CD8-positive, alpha-beta memory T cell (primary cell): ENCODE results near the gene NEDD4L. TPM values are rescaled to one million over a fixed set of nuclear protein-coding genes. Genes with fewer than 3 reads are reported as not detected.
A peak's percentile ranks its signal among the peaks of the same experiment; 100 is the strongest.

Experiments used
- CTCF ChIA-PET: fragments of 350-600 bp; sonication (Branson Sonifier 250); formaldehyde crosslinking; loops from one replicate; lab custom pipeline; 2021; ENCODE audit warnings: antibody characterized with exemption; lab: Charles Lee
- POLR2A ChIA-PET: fragments of 350-600 bp; sonication (Branson Sonifier 250); formaldehyde crosslinking; loops from one replicate; lab custom pipeline; 2021; ENCODE audit warnings: antibody characterized with exemption; lab: Charles Lee
- DNase-seq, 5 donors: peaks; one replicate each; pipeline versions ENCODE4 v3.0.0 to v3.0.0-alpha.2; 2020 to 2022; ENCODE audit warnings: mixed read lengths in 1 of 5
- H3K27ac ChIP-seq: one replicate; pipeline ENCODE4 v1.7.0; 2013; ENCODE audit warnings: low read depth, mild to moderate bottlenecking, low read length, moderate library complexity
- H3K27me3 ChIP-seq: 2 replicates; pipeline ENCODE4 v1.7.0; 2013; ENCODE audit warnings: low read length, mild to moderate bottlenecking; ENCODE audit not compliant: insufficient read depth, poor library complexity, severe bottlenecking
- H3K36me3 ChIP-seq: 2 replicates; pipeline ENCODE4 v1.7.0; 2013; ENCODE audit warnings: mild to moderate bottlenecking, low read length, moderate library complexity; ENCODE audit not compliant: insufficient read depth
- H3K4me1 ChIP-seq: 2 replicates; pipeline ENCODE4 v1.7.0; 2013; ENCODE audit warnings: mild to moderate bottlenecking, low read length, moderate library complexity; ENCODE audit not compliant: insufficient read depth
- H3K4me3 ChIP-seq: 2 replicates; pipeline ENCODE4 v1.7.0; 2013; ENCODE audit warnings: mild to moderate bottlenecking, low read length
- H3K9me3 ChIP-seq: 2 replicates; pipeline ENCODE4 v1.7.0; 2013; ENCODE audit warnings: mild to moderate bottlenecking, low read length
- H3K27ac Mint-ChIP-seq, 8 donors: one replicate each; pipeline ENCODE4 v1.8.0; 2020 to 2021; ENCODE audit warnings: mixed read lengths in 8 of 8, mild to moderate bottlenecking in 6 of 8, inconsistent platforms in 3 of 8, moderate library complexity in 3 of 8
- H3K27me3 Mint-ChIP-seq, 2 donors: one replicate each; pipeline ENCODE4 v1.8.0; 2020 to 2021; ENCODE audit warnings: mixed read lengths in 2 of 2, mild to moderate bottlenecking in 1 of 2, moderate library complexity in 1 of 2
- H3K36me3 Mint-ChIP-seq, 3 donors: one replicate each; pipeline ENCODE4 v1.8.0; 2020 to 2021; ENCODE audit warnings: mixed read lengths in 3 of 3, inconsistent platforms in 1 of 3, mild to moderate bottlenecking in 1 of 3
- H3K4me1 Mint-ChIP-seq, 3 donors: one replicate each; pipeline ENCODE4 v1.8.0; 2020 to 2021; ENCODE audit warnings: mixed read lengths in 3 of 3, inconsistent platforms in 1 of 3, mild to moderate bottlenecking in 1 of 3
- H3K4me3 Mint-ChIP-seq, 7 donors: one replicate each; pipeline ENCODE4 v1.8.0; 2020 to 2021; ENCODE audit warnings: mixed read lengths in 7 of 7, mild to moderate bottlenecking in 6 of 7, moderate library complexity in 4 of 7, inconsistent platforms in 2 of 7
- H3K9me3 Mint-ChIP-seq, 5 donors: one replicate each; pipeline ENCODE4 v1.8.0; 2020 to 2022; ENCODE audit warnings: mixed read lengths in 5 of 5, mild to moderate bottlenecking in 3 of 5, moderate library complexity in 2 of 5, inconsistent platforms in 1 of 5
- polyA plus RNA-seq: library from polyadenylated mRNA; unstranded; fragments of 300-500 nt; fragmentation: Illumina TruSeq; gene quantifications from one replicate; pipeline ENCODE4 v1.2.3, GENCODE V29; 2021
- total RNA-seq, 2 experiments: library from RNA; stranded (reverse); gene quantifications; one replicate each; pipeline ENCODE4 v1.2.3, GENCODE V29; 2021

The NEDD4L gene
- total and polyA plus RNA-seq, 3 experiments from 2014 or later: 1.4 to 4.1 (median 3.0) TPM

GRCh38 chr18:58146099-58146498, 102.1 kb downstream of the NEDD4L start:
- no peaks in the 10 kb centered on the region for H3K9me3 Mint-ChIP-seq
- no peaks in the 10 kb centered on the region for H3K36me3 ChIP-seq
- H3K9me3 ChIP-seq: no peaks in the 10 kb centered on the region
- no peak overlapping the region for H3K27ac ChIP-seq
- ChIA-PET CTCF (no interaction called here), POLR2A (no interaction called here)
- H3K4me1 ChIP-seq: no peaks in the 10 kb centered on the region
- no peak overlapping the region for H3K4me3 ChIP-seq
- no peak overlapping the region for H3K4me3 Mint-ChIP-seq
- H3K27ac Mint-ChIP-seq: no peak overlapping the region
- no peak for DNase-seq
- peaks cover 0 to 13% (median 0%) of the 10 kb centered on the region in 3 donors for H3K36me3 Mint-ChIP-seq
- H3K4me1 Mint-ChIP-seq: no peaks in the 10 kb centered on the region
- H3K27me3 Mint-ChIP-seq: peaks cover 12 to 30% of the 10 kb centered on the region in 2 donors
- no peaks in the 10 kb centered on the region for H3K27me3 ChIP-seq

GRCh38 chr18:58148954-58149471, 105.0 kb downstream of the NEDD4L start:
- Histone ChIP-seq H3K27ac (no peak overlapping the region), H3K4me3 (no peak overlapping the region), H3K36me3 (no peaks in the 10 kb centered on the region), H3K4me1 (no peaks in the 10 kb centered on the region), H3K9me3 (no peaks in the 10 kb centered on the region), H3K27me3 (no peaks in the 10 kb centered on the region)
- Mint-ChIP-seq H3K4me3 (no peak overlapping the region), H3K27me3 (peaks cover 8 to 29% of the 10 kb centered on the region in 2 donors), H3K9me3 (peaks cover 0 to 2% (median 0%) of the 10 kb centered on the region in 5 donors), H3K4me1 (no peaks in the 10 kb centered on the region), H3K36me3 (peaks cover 0 to 13% (median 0%) of the 10 kb centered on the region in 3 donors), H3K27ac (no peak overlapping the region)
- POLR2A ChIA-PET: no interaction called here
- DNase-seq: no peak
- CTCF ChIA-PET: no interaction called here

DNA sequence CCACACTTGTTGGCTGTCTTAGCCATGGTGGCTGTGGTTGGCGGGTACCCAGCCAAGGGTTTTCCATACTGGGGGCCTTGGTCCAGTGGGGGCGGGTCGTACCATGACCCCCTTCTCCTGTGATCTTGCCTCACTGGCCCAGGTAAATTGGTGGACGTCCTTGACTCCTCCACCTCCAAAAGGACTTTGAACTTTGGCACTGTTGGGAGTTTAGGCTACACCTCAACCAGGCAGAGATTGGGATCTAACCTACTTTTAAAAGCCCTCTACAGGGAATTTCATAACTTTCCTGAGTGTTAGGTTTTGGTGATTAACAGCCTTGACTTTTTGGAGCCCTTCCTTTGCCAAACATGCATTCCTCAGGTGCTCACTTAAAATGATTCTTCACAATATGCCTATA, 106.7 kb downstream of the NEDD4L start:
- ChIA-PET POLR2A (no interaction called here), CTCF (interaction anchor here (0.9 kb wide), 1 partner anchor 9 kb away, joined by 3 read pairs; no protein-coding TSS in a partner anchor)

DNA sequence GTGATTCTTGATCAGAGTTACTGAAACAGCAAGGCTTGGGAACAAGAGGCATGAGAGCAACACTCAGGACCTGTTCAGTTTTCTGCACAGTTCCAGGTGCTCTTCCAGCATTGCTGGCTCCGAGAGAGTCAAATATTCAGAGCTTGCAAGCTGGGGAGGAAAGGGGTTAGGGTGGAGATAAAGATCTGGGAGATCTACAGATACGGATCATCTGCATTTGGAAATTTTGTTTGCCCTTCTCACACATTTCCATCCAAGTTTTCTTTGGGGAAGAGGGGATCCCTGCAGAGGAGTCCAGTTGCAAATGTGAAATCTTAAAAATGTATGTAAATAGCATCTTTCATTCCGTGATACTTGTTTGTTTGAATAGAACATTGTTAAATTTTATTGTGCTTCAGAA, 108.2 kb downstream of the NEDD4L start:
- no peak overlapping the region for H3K4me3 Mint-ChIP-seq
- Histone ChIP-seq H3K36me3 (no peaks in the 10 kb centered on the region), H3K4me1 (no peaks in the 10 kb centered on the region), H3K9me3 (no peaks in the 10 kb centered on the region), H3K27me3 (no peaks in the 10 kb centered on the region), H3K27ac (no peak overlapping the region), H3K4me3 (no peak overlapping the region)
- ChIA-PET CTCF (interaction anchor here (0.6 kb wide), 1 partner anchor 51 kb away, joined by 3 read pairs; no protein-coding TSS in a partner anchor), POLR2A (no interaction called here)
- no peak overlapping the region for H3K27ac Mint-ChIP-seq
- H3K4me1 Mint-ChIP-seq: no peaks in the 10 kb centered on the region
- H3K27me3 Mint-ChIP-seq: peaks cover 8 to 18% of the 10 kb centered on the region in 2 donors
- no peak for DNase-seq
- H3K9me3 Mint-ChIP-seq: peaks cover 0 to 2% (median 0%) of the 10 kb centered on the region in 5 donors
- H3K36me3 Mint-ChIP-seq: peaks cover 0 to 6% (median 0%) of the 10 kb centered on the region in 3 donors

More for the DNA sequence above, 106.7 kb downstream of the NEDD4L start:
- Histone ChIP-seq H3K36me3 (no peaks in the 10 kb centered on the region), H3K27ac (no peak overlapping the region), H3K4me1 (no peaks in the 10 kb centered on the region), H3K9me3 (no peaks in the 10 kb centered on the region), H3K4me3 (no peak overlapping the region), H3K27me3 (no peaks in the 10 kb centered on the region)
- peaks cover 0 to 2% (median 0%) of the 10 kb centered on the region in 5 donors for H3K9me3 Mint-ChIP-seq
- no peak for DNase-seq
- peaks cover 0 to 6% (median 0%) of the 10 kb centered on the region in 3 donors for H3K36me3 Mint-ChIP-seq
- no peak overlapping the region for H3K4me3 Mint-ChIP-seq
- no peaks in the 10 kb centered on the region for H3K4me1 Mint-ChIP-seq
- H3K27ac Mint-ChIP-seq: peak overlapping the region in 1 of 8 donors; percentile 19
- H3K27me3 Mint-ChIP-seq: peaks cover 8 to 26% of the 10 kb centered on the region in 2 donors

DNA sequence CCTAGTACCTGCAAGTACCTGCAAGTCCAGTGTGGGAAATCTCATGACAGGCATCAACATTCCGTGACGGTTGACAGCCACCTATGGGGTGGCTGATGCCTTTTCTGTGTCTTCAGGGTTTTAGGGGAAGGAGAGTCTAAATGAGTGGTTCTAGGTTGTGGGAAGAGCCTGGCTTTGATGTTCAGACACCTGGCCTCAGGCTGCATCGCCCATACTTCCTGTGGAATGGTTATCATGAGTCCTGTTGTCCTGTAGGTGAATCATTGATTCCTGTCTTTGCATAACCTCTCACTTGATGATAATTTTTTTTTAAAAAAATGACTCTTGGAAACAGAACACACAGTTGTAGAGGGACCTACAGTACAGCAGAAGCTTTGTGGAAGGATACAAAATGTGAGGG, 108.9 kb downstream of the NEDD4L start:
- CTCF ChIA-PET: no interaction called here
- H3K36me3 Mint-ChIP-seq: peaks cover 0 to 6% (median 0%) of the 10 kb centered on the region in 3 donors
- peaks cover 0 to 2% (median 0%) of the 10 kb centered on the region in 5 donors for H3K9me3 Mint-ChIP-seq
- Histone ChIP-seq H3K4me1 (no peaks in the 10 kb centered on the region), H3K9me3 (no peaks in the 10 kb centered on the region), H3K27me3 (no peaks in the 10 kb centered on the region), H3K36me3 (no peaks in the 10 kb centered on the region), H3K27ac (no peak overlapping the region), H3K4me3 (no peak overlapping the region)
- no peak overlapping the region for H3K27ac Mint-ChIP-seq
- H3K4me1 Mint-ChIP-seq: no peaks in the 10 kb centered on the region
- no peak for DNase-seq
- no peak overlapping the region for H3K4me3 Mint-ChIP-seq
- POLR2A ChIA-PET: no interaction called here
- H3K27me3 Mint-ChIP-seq: peaks cover 8 to 15% of the 10 kb centered on the region in 2 donors

- no peaks in the 10 kb centered on the region for H3K4me1 Mint-ChIP-seq
- H3K27ac Mint-ChIP-seq: no peak overlapping the region
- Histone ChIP-seq H3K27ac (no peak overlapping the region), H3K36me3 (no peaks in the 10 kb centered on the region), H3K4me3 (no peak overlapping the region), H3K9me3 (no peaks in the 10 kb centered on the region), H3K27me3 (no peaks in the 10 kb centered on the region), H3K4me1 (no peaks in the 10 kb centered on the region)
- H3K27me3 Mint-ChIP-seq: peaks cover 2 to 19% of the 10 kb centered on the region in 2 donors
- POLR2A ChIA-PET: no interaction called here
- peaks cover 0 to 2% (median 0%) of the 10 kb centered on the region in 5 donors for H3K9me3 Mint-ChIP-seq
- CTCF ChIA-PET: no interaction called here
- peaks cover 0 to 2% (median 0%) of the 10 kb centered on the region in 3 donors for H3K36me3 Mint-ChIP-seq
- no peak for DNase-seq
- H3K4me3 Mint-ChIP-seq: no peak overlapping the region
Measured at GRCh38 chr18:58156516-58156915, 112.5 kb downstream of the NEDD4L start.

- ChIA-PET CTCF (no interaction called here), POLR2A (no interaction called here)
- Mint-ChIP-seq H3K9me3 (no peaks in the 10 kb centered on the region), H3K27ac (no peak overlapping the region), H3K4me3 (no peak overlapping the region), H3K36me3 (no peaks in the 10 kb centered on the region), H3K27me3 (peaks cover 1 to 18% of the 10 kb centered on the region in 2 donors), H3K4me1 (no peaks in the 10 kb centered on the region)
- no peaks in the 10 kb centered on the region for H3K9me3 ChIP-seq
- H3K27me3 ChIP-seq: no peaks in the 10 kb centered on the region
- no peak overlapping the region for H3K27ac ChIP-seq
- no peak overlapping the region for H3K4me3 ChIP-seq
- no peak for DNase-seq
- H3K36me3 ChIP-seq: no peaks in the 10 kb centered on the region
- no peaks in the 10 kb centered on the region for H3K4me1 ChIP-seq
Measured at GRCh38 chr18:58157237-58157636, 113.2 kb downstream of the NEDD4L start.

GRCh38 chr18:58158008-58158407, 114.0 kb downstream of the NEDD4L start:
- H3K27ac Mint-ChIP-seq: no peak overlapping the region
- H3K27me3 ChIP-seq: no peaks in the 10 kb centered on the region
- H3K36me3 ChIP-seq: no peaks in the 10 kb centered on the region
- peaks cover 0 to 1% (median 0%) of the 10 kb centered on the region in 3 donors for H3K4me1 Mint-ChIP-seq
- no peaks in the 10 kb centered on the region for H3K9me3 Mint-ChIP-seq
- no peaks in the 10 kb centered on the region for H3K36me3 Mint-ChIP-seq
- H3K27me3 Mint-ChIP-seq: peaks cover 0 to 16% of the 10 kb centered on the region in 2 donors
- DNase-seq: no peak
- POLR2A ChIA-PET: no interaction called here
- H3K9me3 ChIP-seq: no peaks in the 10 kb centered on the region
- H3K4me1 ChIP-seq: no peaks in the 10 kb centered on the region
- no peak overlapping the region for H3K4me3 ChIP-seq
- H3K4me3 Mint-ChIP-seq: no peak overlapping the region
- no peak overlapping the region for H3K27ac ChIP-seq
- CTCF ChIA-PET: no interaction called here
